Lower lobe of right lung (tissue), 2 donors: ENCODE results near the gene RAET1L. TPM values are rescaled to one million over a fixed set of nuclear protein-coding genes. Genes with fewer than 3 reads are reported as not detected.

Experiments used
- ATAC-seq, 2 donors: fragments of 200-7000 bp; cut with Tn5 transposase; one replicate each; pipeline ENCODE4 v1.9.1; 2020 to 2022; ENCODE audit warnings: mild to moderate bottlenecking in 2 of 2, moderate library complexity in 2 of 2
- DNase-seq: peaks from one replicate; pipeline ENCODE4 v3.0.0-alpha.2; 2020
- H3K27ac ChIP-seq: fragments of 200-600 bp; one replicate; pipeline ENCODE4 v1.8.0; 2022
- H3K27me3 ChIP-seq: fragments of 200-600 bp; one replicate; pipeline ENCODE4 v1.8.0; 2022; ENCODE audit warnings: low read depth
- H3K36me3 ChIP-seq: fragments of 200-600 bp; one replicate; pipeline ENCODE4 v1.8.0; 2022; ENCODE audit warnings: mild to moderate bottlenecking
- H3K4me1 ChIP-seq: fragments of 200-600 bp; one replicate; pipeline ENCODE4 v1.8.0; 2022
- H3K4me3 ChIP-seq: fragments of 200-600 bp; one replicate; pipeline ENCODE4 v1.8.0; 2022; ENCODE audit warnings: mild to moderate bottlenecking
- H3K9me3 ChIP-seq: fragments of 200-600 bp; one replicate; pipeline ENCODE4 v1.8.0; 2022
- intact Hi-C: fragments of 100-400 bp; cut with DNase I; formaldehyde crosslinking; loops from one replicate; pipeline ENCODE4 v1.11.0; 2022
- total RNA-seq: library from RNA; stranded (reverse); fragmentation: NEBNext Ultra II Directional; extraction: Animal tissue kit (Norgen Biotek cat#: 25700); gene quantifications from one replicate; pipeline ENCODE4 v1.2.1, GENCODE V29; 2021
- TF ChIP-seq, protein P1 (sequence below): fragments of 200-600 bp; IDR thresholded peaks from one replicate; pipeline ENCODE4 v1.8.0; 2022; ENCODE audit warnings: antibody characterized with exemption, mild to moderate bottlenecking
- donor health status: DM: no; HTN: yes; CAD: no; lungs with severe emphysema.

RAET1L gene
- total RNA-seq, 1 donor from 2014 or later, result not detected

GRCh38 chr6:149987602-149988107 is 37.7 kb downstream of the RAET1L start:
- no peak for ATAC-seq

DNA sequence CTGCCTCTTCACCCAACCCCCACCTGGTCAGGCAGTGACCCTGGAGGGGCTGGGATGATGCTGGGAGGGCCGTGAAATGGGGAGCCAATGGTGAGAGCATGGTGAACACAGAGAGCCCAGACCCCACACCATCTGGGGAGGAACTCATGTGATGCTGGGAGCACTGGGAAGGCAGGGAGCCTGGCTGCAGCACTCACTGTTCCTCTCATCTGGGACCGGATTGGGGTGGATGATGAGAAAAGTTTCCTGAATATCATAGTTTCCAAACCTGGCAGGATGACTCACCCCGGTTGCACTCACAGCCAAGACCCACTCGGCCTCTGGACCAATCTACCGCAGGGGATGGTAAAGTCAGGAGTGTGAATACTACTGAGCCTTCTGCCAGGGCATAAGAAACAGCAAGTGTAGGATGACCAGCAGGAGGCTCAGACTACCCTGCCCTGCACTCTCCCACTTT is 39.8 kb downstream of the RAET1L start:
- Histone ChIP-seq H3K9me3 (no peaks in the 10 kb centered on the region), H3K4me1 (peaks cover 10% of the 10 kb centered on the region), H3K27ac (no peak overlapping the region), H3K27me3 (peaks cover 90% of the 10 kb centered on the region), H3K36me3 (no peaks in the 10 kb centered on the region), H3K4me3 (no peak overlapping the region)
- DNase-seq (no peak), ATAC-seq (no peak)
- TF ChIP-seq, protein P1, sequence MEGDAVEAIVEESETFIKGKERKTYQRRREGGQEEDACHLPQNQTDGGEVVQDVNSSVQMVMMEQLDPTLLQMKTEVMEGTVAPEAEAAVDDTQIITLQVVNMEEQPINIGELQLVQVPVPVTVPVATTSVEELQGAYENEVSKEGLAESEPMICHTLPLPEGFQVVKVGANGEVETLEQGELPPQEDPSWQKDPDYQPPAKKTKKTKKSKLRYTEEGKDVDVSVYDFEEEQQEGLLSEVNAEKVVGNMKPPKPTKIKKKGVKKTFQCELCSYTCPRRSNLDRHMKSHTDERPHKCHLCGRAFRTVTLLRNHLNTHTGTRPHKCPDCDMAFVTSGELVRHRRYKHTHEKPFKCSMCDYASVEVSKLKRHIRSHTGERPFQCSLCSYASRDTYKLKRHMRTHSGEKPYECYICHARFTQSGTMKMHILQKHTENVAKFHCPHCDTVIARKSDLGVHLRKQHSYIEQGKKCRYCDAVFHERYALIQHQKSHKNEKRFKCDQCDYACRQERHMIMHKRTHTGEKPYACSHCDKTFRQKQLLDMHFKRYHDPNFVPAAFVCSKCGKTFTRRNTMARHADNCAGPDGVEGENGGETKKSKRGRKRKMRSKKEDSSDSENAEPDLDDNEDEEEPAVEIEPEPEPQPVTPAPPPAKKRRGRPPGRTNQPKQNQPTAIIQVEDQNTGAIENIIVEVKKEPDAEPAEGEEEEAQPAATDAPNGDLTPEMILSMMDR, result no peak
- intact Hi-C loops, result no loop called here

More at GRCh38 chr6:149987602-149988107, 37.7 kb downstream of the RAET1L start:
- Histone ChIP-seq H3K27ac (no peak overlapping the region), H3K4me1 (peaks cover 21% of the 10 kb centered on the region), H3K36me3 (no peaks in the 10 kb centered on the region), H3K9me3 (no peaks in the 10 kb centered on the region), H3K27me3 (peaks cover 91% of the 10 kb centered on the region), H3K4me3 (no peak overlapping the region)
- TF ChIP-seq, protein P1, result no peak
- intact Hi-C loops, result no loop called here
- DNase-seq, result no peak

GRCh38 chr6:149984773-149985172 is 40.6 kb downstream of the RAET1L start:
- H3K27me3 ChIP-seq, result peaks cover 83% of the 10 kb centered on the region
- no peak for ATAC-seq
- peaks cover 2% of the 10 kb centered on the region for H3K4me1 ChIP-seq
- intact Hi-C loops, result no loop called here
- H3K4me3 ChIP-seq, result no peak overlapping the region
- TF ChIP-seq, protein P1, result no peak
- no peaks in the 10 kb centered on the region for H3K36me3 ChIP-seq
- H3K9me3 ChIP-seq, result no peaks in the 10 kb centered on the region
- DNase-seq, result no peak
- no peak overlapping the region for H3K27ac ChIP-seq

GRCh38 chr6:149983145-149983544 is 42.2 kb downstream of the RAET1L start:
- intact Hi-C loops, result no loop called here
- H3K4me1 ChIP-seq, result no peaks in the 10 kb centered on the region
- no peak overlapping the region for H3K4me3 ChIP-seq
- ATAC-seq, result no peak
- peaks cover 72% of the 10 kb centered on the region for H3K27me3 ChIP-seq
- DNase-seq, result no peak
- H3K36me3 ChIP-seq, result no peaks in the 10 kb centered on the region
- TF ChIP-seq, protein P1, result no peak
- H3K27ac ChIP-seq, result no peak overlapping the region
- no peaks in the 10 kb centered on the region for H3K9me3 ChIP-seq

- ATAC-seq, result no peak
- TF ChIP-seq, protein P1, result no peak
- no peak overlapping the region for H3K27ac ChIP-seq
Measured at GRCh38 chr6:149979293-149979692, 46.0 kb downstream of the RAET1L start.

More at GRCh38 chr6:149979293-149979692, 46.0 kb downstream of the RAET1L start:
- intact Hi-C loops, result no loop called here
- Histone ChIP-seq H3K27me3 (peaks cover 39% of the 10 kb centered on the region), H3K9me3 (no peaks in the 10 kb centered on the region), H3K36me3 (no peaks in the 10 kb centered on the region), H3K4me1 (no peaks in the 10 kb centered on the region), H3K4me3 (no peak overlapping the region)
- DNase-seq, result no peak
